Activated naive CD8-positive, alpha-beta T cell treated with anti-CD3 and anti-CD28 coated beads, Interleukin-2, amount 10 ng/mL, durations not matched to agents 7 days and 5 days (primary cell): Measurements from ENCODE around the gene MCF2. TPM values are rescaled to one million over a fixed set of nuclear protein-coding genes. Genes with fewer than 3 reads are reported as not detected.
"Not testable (repeated sequence)": the region's sequence is repeated elsewhere in the genome, so short reads cannot be mapped to it uniquely, and the experiment has no call there.

Source experiments
- ATAC-seq: fragments of 150-1000 bp; cut with Tn5 transposase; one replicate; pipeline ENCODE4 v1.10.0; 2021; ENCODE audit warnings: low read depth, moderate library complexity
- POLR2A ChIA-PET: fragments of 350-600 bp; sonication (Branson Sonifier 250); formaldehyde crosslinking; loops from one replicate; lab custom pipeline; 2021; ENCODE audit warnings: antibody characterized with exemption; lab: Charles Lee
- DNase-seq: peaks from one replicate; pipeline ENCODE4 v3.0.0; 2021
- H3K27ac Mint-ChIP-seq: one replicate; pipeline ENCODE4 v1.8.0; 2022; ENCODE audit warnings: mild to moderate bottlenecking, mixed read lengths
- H3K27me3 Mint-ChIP-seq: one replicate; pipeline ENCODE4 v1.8.0; 2022; ENCODE audit warnings: mild to moderate bottlenecking, moderate library complexity, mixed read lengths
- H3K36me3 Mint-ChIP-seq: one replicate; pipeline ENCODE4 v1.8.0; 2021; ENCODE audit warnings: mild to moderate bottlenecking, mixed read lengths
- H3K4me1 Mint-ChIP-seq: one replicate; pipeline ENCODE4 v1.8.0; 2021; ENCODE audit warnings: mixed read lengths
- H3K4me3 Mint-ChIP-seq: one replicate; pipeline ENCODE4 v1.8.0; 2022; ENCODE audit warnings: mild to moderate bottlenecking, moderate library complexity, mixed read lengths
- H3K9me3 Mint-ChIP-seq: one replicate; pipeline ENCODE4 v1.8.0; 2021; ENCODE audit warnings: mixed read lengths
- total RNA-seq, 2 experiments: library from RNA; stranded (reverse); gene quantifications; one replicate each; pipeline ENCODE4 v1.2.3, GENCODE V29; 2021

The MCF2 gene
- total RNA-seq, 2 experiments from 2014 or later = 0.69 to 0.99 TPM

GRCh38 chrX:139691843-139692505 lies 16.0 kb downstream of the MCF2 start:
- ATAC-seq = no peak
- Mint-ChIP-seq H3K27ac (no peak overlapping the region), H3K36me3 (no peaks in the 10 kb centered on the region), H3K4me1 (no peaks in the 10 kb centered on the region), H3K4me3 (peak overlapping the region; percentile 71), H3K9me3 (no peaks in the 10 kb centered on the region), H3K27me3 (peaks cover 11% of the 10 kb centered on the region)
- POLR2A ChIA-PET = no interaction called here
- DNase-seq = peak; percentile 22

- Mint-ChIP-seq H3K4me1 (no peaks in the 10 kb centered on the region), H3K27ac (no peak overlapping the region), H3K9me3 (no peaks in the 10 kb centered on the region), H3K4me3 (peak overlapping the region; percentile 71), H3K27me3 (peaks cover 11% of the 10 kb centered on the region), H3K36me3 (no peaks in the 10 kb centered on the region)
- ATAC-seq = no peak
- POLR2A ChIA-PET = no interaction called here
- DNase-seq = peak; percentile 17
Observed at GRCh38 chrX:139691493-139691842, 16.5 kb downstream of the MCF2 start.

DNA sequence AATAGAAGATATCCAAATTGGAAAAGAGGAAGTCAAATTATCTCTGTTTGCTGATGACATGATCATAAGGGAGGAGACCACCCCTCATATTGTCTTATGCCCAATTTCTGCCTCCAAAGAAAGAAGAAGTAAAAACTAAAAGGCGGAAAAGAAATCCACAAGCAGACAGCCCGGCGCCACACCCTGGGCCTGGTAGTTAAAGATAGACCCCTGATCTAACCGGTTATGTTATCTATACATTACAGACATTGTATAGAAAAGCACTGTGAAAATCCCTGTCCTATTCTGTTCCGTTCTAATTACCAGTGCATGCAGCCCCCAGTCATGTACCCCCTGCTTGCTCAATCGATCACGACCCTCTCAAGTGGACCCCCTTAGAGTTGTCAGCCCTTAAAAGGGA lies 22.8 kb downstream of the MCF2 start:
- not testable (repeated sequence) for H3K9me3 Mint-ChIP-seq, ATAC-seq, H3K36me3 Mint-ChIP-seq

DNA sequence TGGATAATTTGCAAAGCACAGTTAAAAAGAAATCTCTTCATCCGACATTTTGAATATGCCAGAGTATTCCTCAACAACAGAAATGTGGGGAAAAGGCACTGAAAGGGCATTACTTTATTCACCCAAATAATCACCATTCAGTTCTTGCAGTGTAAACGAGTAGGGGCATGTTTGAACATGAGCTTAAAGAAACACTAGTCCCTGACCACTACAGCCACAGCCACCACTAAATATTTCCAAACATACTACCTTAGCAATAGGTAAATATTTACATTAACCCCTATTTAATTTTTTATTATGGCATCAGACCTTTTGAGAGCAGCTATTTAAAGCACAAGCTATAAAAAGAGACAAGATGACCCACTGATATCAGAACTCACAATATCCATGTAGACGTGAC lies 27.6 kb downstream of the MCF2 start:
- no peak overlapping the region for H3K4me3 Mint-ChIP-seq
- DNase-seq (no peak), ATAC-seq (no peak)
- H3K9me3 Mint-ChIP-seq = peaks cover 9% of the 10 kb centered on the region
- H3K4me1 Mint-ChIP-seq = no peaks in the 10 kb centered on the region
- POLR2A ChIA-PET = no interaction called here
- H3K27ac Mint-ChIP-seq = no peak overlapping the region
- H3K27me3 Mint-ChIP-seq = no peaks in the 10 kb centered on the region
- no peaks in the 10 kb centered on the region for H3K36me3 Mint-ChIP-seq

More for the DNA sequence above, 22.8 kb downstream of the MCF2 start:
- H3K4me1 Mint-ChIP-seq, DNase-seq, POLR2A ChIA-PET, H3K4me3 Mint-ChIP-seq, H3K27me3 Mint-ChIP-seq, H3K27ac Mint-ChIP-seq: not testable (repeated sequence)

GRCh38 chrX:139647597-139647996 lies 60.4 kb downstream of the MCF2 start:
- POLR2A ChIA-PET = no interaction called here
- Mint-ChIP-seq H3K4me1 (no peaks in the 10 kb centered on the region), H3K4me3 (no peak overlapping the region), H3K9me3 (no peaks in the 10 kb centered on the region), H3K27ac (no peak overlapping the region), H3K36me3 (no peaks in the 10 kb centered on the region), H3K27me3 (no peaks in the 10 kb centered on the region)
- ATAC-seq = no peak
- no peak for DNase-seq

GRCh38 chrX:139642241-139642927 lies 65.6 kb downstream of the MCF2 start:
- peaks cover 1% of the 10 kb centered on the region for H3K4me1 Mint-ChIP-seq
- ATAC-seq = no peak
- no peak overlapping the region for H3K4me3 Mint-ChIP-seq
- H3K27me3 Mint-ChIP-seq = no peaks in the 10 kb centered on the region
- POLR2A ChIA-PET = no interaction called here
- H3K9me3 Mint-ChIP-seq = no peaks in the 10 kb centered on the region
- no peak overlapping the region for H3K27ac Mint-ChIP-seq
- no peaks in the 10 kb centered on the region for H3K36me3 Mint-ChIP-seq
- no peak for DNase-seq

- Mint-ChIP-seq H3K36me3 (no peaks in the 10 kb centered on the region), H3K9me3 (no peaks in the 10 kb centered on the region), H3K27ac (no peak overlapping the region), H3K4me3 (no peak overlapping the region), H3K27me3 (no peaks in the 10 kb centered on the region), H3K4me1 (peaks cover 1% of the 10 kb centered on the region)
- POLR2A ChIA-PET = no interaction called here
- DNase-seq (no peak), ATAC-seq (no peak)
Observed at GRCh38 chrX:139640259-139640658, 67.7 kb downstream of the MCF2 start.

GRCh38 chrX:139639253-139639652 lies 68.7 kb downstream of the MCF2 start:
- H3K9me3 Mint-ChIP-seq = no peaks in the 10 kb centered on the region
- POLR2A ChIA-PET = no interaction called here
- H3K4me3 Mint-ChIP-seq = no peak overlapping the region
- H3K36me3 Mint-ChIP-seq = no peaks in the 10 kb centered on the region
- H3K27ac Mint-ChIP-seq = no peak overlapping the region
- no peaks in the 10 kb centered on the region for H3K27me3 Mint-ChIP-seq
- H3K4me1 Mint-ChIP-seq = peaks cover 1% of the 10 kb centered on the region
- DNase-seq = no peak
- ATAC-seq = no peak

DNA sequence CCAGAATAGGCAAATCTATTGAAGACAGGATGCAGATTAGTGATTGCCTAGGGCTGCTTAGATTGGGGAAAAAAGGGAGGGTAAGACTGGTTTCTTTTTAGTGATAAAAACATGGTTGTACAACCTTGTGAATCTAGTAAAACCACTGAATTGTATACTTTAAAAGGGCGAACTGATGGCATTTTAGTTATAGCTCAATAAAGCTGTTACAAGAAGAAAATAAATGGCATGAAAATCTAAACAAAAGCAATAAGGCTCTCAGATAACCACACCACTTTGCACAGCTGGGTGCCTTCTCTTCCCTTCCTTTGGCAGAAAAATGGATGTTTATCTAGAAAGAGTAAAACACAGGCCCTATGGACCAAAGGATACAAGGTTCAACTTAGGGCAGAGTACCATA lies 107.9 kb downstream of the MCF2 start:
- ATAC-seq (no peak), DNase-seq (no peak)
- H3K4me1 Mint-ChIP-seq = no peaks in the 10 kb centered on the region
- H3K4me3 Mint-ChIP-seq = no peak overlapping the region
- H3K27me3 Mint-ChIP-seq = no peaks in the 10 kb centered on the region
- H3K36me3 Mint-ChIP-seq = no peaks in the 10 kb centered on the region
- POLR2A ChIA-PET = no interaction called here
- no peaks in the 10 kb centered on the region for H3K9me3 Mint-ChIP-seq
- no peak overlapping the region for H3K27ac Mint-ChIP-seq

DNA sequence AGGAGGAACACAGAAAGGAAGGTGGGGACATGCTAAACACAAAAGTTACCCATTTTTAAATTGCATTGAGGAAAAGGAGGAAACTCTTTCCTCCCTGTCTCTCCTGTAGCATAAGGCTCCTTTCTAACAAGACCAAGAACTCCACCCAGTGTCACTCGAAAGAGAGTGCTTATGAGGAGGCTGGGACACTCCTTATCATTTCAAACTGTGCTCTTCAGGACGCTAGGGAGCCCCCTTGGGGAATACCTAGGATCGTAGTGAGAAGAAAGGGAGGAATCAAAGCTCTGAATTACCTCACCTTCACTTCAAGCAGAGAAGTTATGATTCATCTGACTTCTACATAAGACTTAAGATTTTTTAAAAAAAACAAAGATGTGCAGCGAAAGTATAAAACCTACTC lies 111.9 kb downstream of the MCF2 start:
- POLR2A ChIA-PET = no interaction called here
- Mint-ChIP-seq H3K27ac (no peak overlapping the region), H3K36me3 (no peaks in the 10 kb centered on the region), H3K4me3 (no peak overlapping the region), H3K9me3 (no peaks in the 10 kb centered on the region), H3K27me3 (no peaks in the 10 kb centered on the region), H3K4me1 (no peaks in the 10 kb centered on the region)
- no peak for ATAC-seq
- DNase-seq = no peak

DNA sequence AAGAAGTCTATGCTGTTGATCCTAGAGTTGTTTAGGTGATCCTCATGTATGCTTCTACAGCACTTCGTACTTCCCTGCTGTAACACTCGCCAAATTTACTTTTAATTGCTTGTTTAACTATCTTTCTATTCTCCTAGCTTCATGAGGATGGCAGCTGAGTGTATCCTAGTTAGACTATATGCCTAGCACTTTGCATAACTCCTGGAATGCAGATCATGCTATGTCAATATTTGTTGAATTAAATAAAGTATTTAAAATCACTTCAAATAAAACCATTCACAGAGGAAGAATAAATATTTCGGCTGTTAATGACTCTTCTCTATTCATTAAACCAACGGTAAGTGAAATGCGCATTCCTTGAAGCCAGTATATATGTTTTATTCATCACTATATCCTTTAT lies 122.4 kb downstream of the MCF2 start:
- POLR2A ChIA-PET = no interaction called here
- ATAC-seq (no peak), DNase-seq (no peak)
- Mint-ChIP-seq H3K27ac (no peak overlapping the region), H3K4me3 (no peak overlapping the region), H3K36me3 (no peaks in the 10 kb centered on the region), H3K4me1 (no peaks in the 10 kb centered on the region), H3K27me3 (no peaks in the 10 kb centered on the region), H3K9me3 (no peaks in the 10 kb centered on the region)

- H3K4me1 Mint-ChIP-seq = no peaks in the 10 kb centered on the region
- H3K27me3 Mint-ChIP-seq = peaks cover 4% of the 10 kb centered on the region
- H3K4me3 Mint-ChIP-seq = no peak overlapping the region
- H3K27ac Mint-ChIP-seq = no peak overlapping the region
- H3K36me3 Mint-ChIP-seq = no peaks in the 10 kb centered on the region
- DNase-seq = no peak
- no peaks in the 10 kb centered on the region for H3K9me3 Mint-ChIP-seq
- POLR2A ChIA-PET = no interaction called here
- no peak for ATAC-seq
Observed at GRCh38 chrX:139581068-139581467, 126.9 kb downstream of the MCF2 start.

DNA sequence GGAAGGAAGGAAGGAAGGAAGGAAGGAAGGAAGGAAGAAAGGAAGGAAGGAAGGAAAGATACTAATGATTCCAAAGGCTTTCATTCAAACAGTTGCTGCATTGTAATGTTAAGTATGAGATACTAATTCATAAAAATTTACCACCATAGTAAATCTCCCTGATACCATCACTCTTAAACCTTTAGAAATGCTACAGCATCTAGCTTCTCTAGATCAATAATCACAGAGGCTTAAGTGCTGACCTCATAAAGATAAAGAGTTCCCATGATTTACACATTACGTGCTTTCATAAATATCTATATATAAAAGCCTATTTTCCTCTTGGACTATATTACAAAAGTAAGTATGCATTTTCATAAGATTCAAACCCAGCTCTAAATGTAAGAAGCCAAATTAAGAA lies 141.0 kb downstream of the MCF2 start:
- no peaks in the 10 kb centered on the region for H3K36me3 Mint-ChIP-seq
- POLR2A ChIA-PET = no interaction called here
- H3K9me3 Mint-ChIP-seq = no peaks in the 10 kb centered on the region

DNA sequence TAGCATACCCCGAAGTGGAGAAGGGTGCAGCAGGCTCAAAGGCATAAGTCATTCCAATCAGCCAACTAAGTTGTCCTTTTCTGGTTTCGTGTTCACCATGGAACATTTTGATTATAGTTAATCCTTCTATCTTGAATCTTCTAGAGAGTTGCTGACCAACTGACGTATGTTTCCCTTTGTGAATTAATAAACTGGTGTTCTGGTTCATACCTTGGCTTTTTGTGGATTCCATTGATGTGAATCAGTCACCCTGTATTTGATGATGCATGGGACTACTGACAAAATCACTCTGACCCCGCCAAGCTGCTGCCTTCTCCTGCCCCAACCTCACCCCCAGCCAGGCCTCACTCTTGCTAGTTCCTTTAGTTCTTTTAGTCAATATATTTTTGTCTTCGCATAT lies 144.7 kb downstream of the MCF2 start:
- H3K36me3 Mint-ChIP-seq = no peaks in the 10 kb centered on the region
- DNase-seq (no peak), ATAC-seq (no peak)
- H3K9me3 Mint-ChIP-seq = no peaks in the 10 kb centered on the region
- no peak overlapping the region for H3K27ac Mint-ChIP-seq
- no peaks in the 10 kb centered on the region for H3K4me1 Mint-ChIP-seq
- H3K27me3 Mint-ChIP-seq = no peaks in the 10 kb centered on the region
- H3K4me3 Mint-ChIP-seq = no peak overlapping the region
- POLR2A ChIA-PET = no interaction called here

More for the DNA sequence above, 141.0 kb downstream of the MCF2 start:
- Mint-ChIP-seq H3K27me3 (no peaks in the 10 kb centered on the region), H3K4me3 (no peak overlapping the region), H3K27ac (no peak overlapping the region), H3K4me1 (no peaks in the 10 kb centered on the region)
- DNase-seq = no peak
- ATAC-seq = no peak
